Breast epithelium (tissue), 3 donors: ENCODE data around the gene FLAD1.

Experiments used
- POLR2A ChIP-seq: fragments of 450-650 bp; IDR thresholded peaks from one replicate; pipeline ENCODE4 v1.6.1; 2016; ENCODE audit warnings: antibody characterized with exemption, mild to moderate bottlenecking, moderate library complexity
- POLR2AphosphoS5 ChIP-seq, 3 donors: sonication (generic); formaldehyde crosslinking; IDR thresholded peaks; one replicate each; pipeline ENCODE4 v1.6.1; 2017; ENCODE audit warnings: antibody characterized with exemption in 3 of 3
- TF ChIP-seq, protein P1 (sequence below), 3 donors: fragments of 450-650 bp; IDR thresholded peaks; one replicate each; pipeline ENCODE4 v1.5.1; 2016 to 2017; ENCODE audit warnings: antibody characterized with exemption in 3 of 3, mild to moderate bottlenecking in 3 of 3, moderate library complexity in 3 of 3

DNA sequence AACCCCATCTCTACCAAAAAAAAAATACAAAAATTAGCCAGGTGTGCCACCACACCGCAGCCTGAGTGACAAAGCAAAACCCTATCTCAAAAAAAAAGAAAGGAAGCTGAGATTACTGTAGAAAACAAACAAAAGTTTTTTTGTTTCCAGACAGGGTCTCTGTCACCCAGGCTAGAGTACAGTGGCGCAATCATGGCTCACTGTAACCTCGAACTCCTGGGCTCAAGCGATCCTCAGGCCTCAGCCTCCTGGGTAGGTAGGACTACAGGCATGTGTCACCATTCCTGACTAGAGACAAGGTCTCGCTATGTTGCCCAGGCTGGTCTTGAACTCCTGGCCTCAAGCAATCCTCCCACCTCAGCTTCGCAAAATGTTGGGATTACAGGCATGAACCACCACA is 18.8 kb upstream of the FLAD1 start:
- TF ChIP-seq, protein P1, sequence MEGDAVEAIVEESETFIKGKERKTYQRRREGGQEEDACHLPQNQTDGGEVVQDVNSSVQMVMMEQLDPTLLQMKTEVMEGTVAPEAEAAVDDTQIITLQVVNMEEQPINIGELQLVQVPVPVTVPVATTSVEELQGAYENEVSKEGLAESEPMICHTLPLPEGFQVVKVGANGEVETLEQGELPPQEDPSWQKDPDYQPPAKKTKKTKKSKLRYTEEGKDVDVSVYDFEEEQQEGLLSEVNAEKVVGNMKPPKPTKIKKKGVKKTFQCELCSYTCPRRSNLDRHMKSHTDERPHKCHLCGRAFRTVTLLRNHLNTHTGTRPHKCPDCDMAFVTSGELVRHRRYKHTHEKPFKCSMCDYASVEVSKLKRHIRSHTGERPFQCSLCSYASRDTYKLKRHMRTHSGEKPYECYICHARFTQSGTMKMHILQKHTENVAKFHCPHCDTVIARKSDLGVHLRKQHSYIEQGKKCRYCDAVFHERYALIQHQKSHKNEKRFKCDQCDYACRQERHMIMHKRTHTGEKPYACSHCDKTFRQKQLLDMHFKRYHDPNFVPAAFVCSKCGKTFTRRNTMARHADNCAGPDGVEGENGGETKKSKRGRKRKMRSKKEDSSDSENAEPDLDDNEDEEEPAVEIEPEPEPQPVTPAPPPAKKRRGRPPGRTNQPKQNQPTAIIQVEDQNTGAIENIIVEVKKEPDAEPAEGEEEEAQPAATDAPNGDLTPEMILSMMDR (IDR thresholded peaks at IDR 0.05) = no peak
- TF ChIP-seq POLR2AphosphoS5 (IDR thresholded peaks at IDR 0.05) (no peak), POLR2A (no peak)
